ENCODE results near the gene SP5. TPM values are rescaled to one million over a fixed set of nuclear protein-coding genes. Genes with fewer than 3 reads are reported as not detected.

SP5 gene
- polyA plus RNA-seq, 1 of the 3 experiments (the other 2 are of a cell fraction): not detected

DNA sequence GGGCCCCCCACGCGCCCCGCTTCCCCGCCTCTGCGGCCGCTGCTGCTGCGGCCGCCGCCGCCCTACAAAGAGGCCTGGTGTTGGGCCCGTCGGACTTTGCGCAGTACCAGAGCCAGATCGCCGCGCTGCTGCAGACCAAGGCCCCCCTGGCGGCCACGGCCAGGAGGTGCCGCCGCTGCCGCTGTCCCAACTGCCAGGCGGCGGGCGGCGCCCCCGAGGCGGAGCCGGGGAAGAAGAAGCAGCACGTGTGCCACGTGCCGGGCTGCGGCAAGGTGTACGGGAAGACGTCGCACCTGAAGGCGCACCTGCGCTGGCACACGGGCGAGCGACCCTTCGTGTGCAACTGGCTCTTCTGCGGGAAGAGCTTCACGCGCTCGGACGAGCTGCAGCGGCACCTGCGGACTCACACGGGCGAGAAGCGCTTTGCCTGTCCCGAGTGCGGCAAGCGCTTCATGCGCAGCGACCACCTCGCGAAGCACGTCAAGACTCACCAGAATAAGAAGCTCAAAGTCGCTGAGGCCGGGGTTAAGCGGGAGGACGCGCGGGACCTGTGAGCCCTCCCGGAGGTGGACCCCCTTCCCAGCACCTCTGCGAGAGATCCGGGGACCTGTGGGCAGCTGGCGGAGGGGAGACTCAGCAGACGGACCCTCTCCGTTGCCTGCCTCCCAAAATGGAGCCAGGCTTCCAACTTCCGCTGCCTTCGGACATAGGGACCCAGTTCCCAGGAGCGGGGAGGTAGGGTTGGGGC is 1.9 kb downstream of the SP5 start:
- no peak overlapping the region for H3K4me2 ChIP-seq
- no peaks in the 10 kb centered on the region for H3K9me3 ChIP-seq
- no peaks in the 10 kb centered on the region for H3K36me3 ChIP-seq (replicated peaks in 1 of 2; ENCODE audit: control insufficient read depth in 1 of 2, insufficient read depth in 2 of 2, low read length in 1 of 2)
- DNase-seq: peak; percentile 90
- ChIA-PET CTCF (interaction anchor here (0.5 to 2.1 kb wide), 17 partner anchors 8 to 348 kb away, joined by 3 to 6 read pairs (median 3); partner anchors contain the start of gene GAD1), POLR2A (no interaction called here)
- no peak overlapping the region for H3K27ac ChIP-seq (ENCODE audit: low read depth in 2 of 2, low read length in 1 of 2)
- TF ChIP-seq, protein P1, sequence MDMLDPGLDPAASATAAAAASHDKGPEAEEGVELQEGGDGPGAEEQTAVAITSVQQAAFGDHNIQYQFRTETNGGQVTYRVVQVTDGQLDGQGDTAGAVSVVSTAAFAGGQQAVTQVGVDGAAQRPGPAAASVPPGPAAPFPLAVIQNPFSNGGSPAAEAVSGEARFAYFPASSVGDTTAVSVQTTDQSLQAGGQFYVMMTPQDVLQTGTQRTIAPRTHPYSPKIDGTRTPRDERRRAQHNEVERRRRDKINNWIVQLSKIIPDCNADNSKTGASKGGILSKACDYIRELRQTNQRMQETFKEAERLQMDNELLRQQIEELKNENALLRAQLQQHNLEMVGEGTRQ (IDR thresholded peaks at IDR 0.05; ENCODE audit: borderline replicate concordance, low read depth, low read length): no peak
- peak; percentile 30; the same call in 1 of the 2 replicates for TF ChIP-seq RAD21 (IDR thresholded peaks at IDR 0.05; ENCODE audit: low read length)
- peak; percentile 27; the same call in 1 of the 2 replicates for TF ChIP-seq SMC3 (IDR thresholded peaks at IDR 0.05; ENCODE audit: low read depth, low read length)
- peak; percentile 52 for TF ChIP-seq CTCF (IDR thresholded peaks at IDR 0.05)
- no peak for TF ChIP-seq FOXM1 (IDR thresholded peaks at IDR 0.05; ENCODE audit: low read depth)
- no peaks in the 10 kb centered on the region for H3K9me2 ChIP-seq
- H4K20me1 ChIP-seq (ENCODE audit: insufficient read depth): no peaks in the 10 kb centered on the region
- WGBS (ENCODE audit: low lambda C conversion rate): 19% methylated on average over 34 of the region's 74 CpGs
- H3K4me3 ChIP-seq (ENCODE audit: low read depth in 2 of 2, low read length in 1 of 2): no peak overlapping the region
- H3F3A ChIP-seq (replicated peaks; ENCODE audit: insufficient read depth): no peaks in the 10 kb centered on the region
- no peak overlapping the region for H2AFZ ChIP-seq (ENCODE audit: low read depth)
- H3K27me3 ChIP-seq (ENCODE audit: insufficient read depth): peaks cover 61% of the 10 kb centered on the region
- H3K4me1 ChIP-seq (ENCODE audit: control insufficient read depth in 1 of 2, insufficient read depth in 2 of 2, low read depth in 1 of 2, low read length in 1 of 2): peaks cover 0 to 9% of the 10 kb centered on the region in 2 experiments; a peak in 2 of 4 replicates
- H3K9ac ChIP-seq: no peak overlapping the region
- H3K79me2 ChIP-seq (ENCODE audit: insufficient read depth): no peaks in the 10 kb centered on the region

DNA sequence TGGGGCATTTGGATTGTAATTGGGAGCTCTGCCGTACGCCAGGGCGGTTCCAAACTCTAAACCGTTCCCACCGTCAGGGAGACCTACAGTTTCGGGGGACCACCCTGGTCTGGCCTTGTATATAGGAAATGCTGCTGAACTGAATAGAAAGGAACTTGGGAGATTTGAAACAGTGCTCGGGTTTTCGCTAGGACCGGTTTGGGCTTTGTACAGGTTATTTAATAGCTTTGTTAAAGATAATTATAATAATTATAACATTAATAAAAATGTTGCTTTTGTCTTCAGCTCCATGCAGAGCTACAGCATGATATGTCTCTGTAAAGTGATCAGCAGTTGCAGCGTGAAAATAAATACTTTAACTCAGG is 2.4 kb downstream of the SP5 start:
- H4K20me1 ChIP-seq (ENCODE audit: insufficient read depth): no peaks in the 10 kb centered on the region
- H3F3A ChIP-seq (replicated peaks; ENCODE audit: insufficient read depth): no peaks in the 10 kb centered on the region
- 26% methylated on average over 10 of the region's 10 CpGs for WGBS (ENCODE audit: low lambda C conversion rate)
- H3K9me3 ChIP-seq: no peaks in the 10 kb centered on the region
- H3K79me2 ChIP-seq (ENCODE audit: insufficient read depth): no peaks in the 10 kb centered on the region
- H3K36me3 ChIP-seq (replicated peaks in 1 of 2; ENCODE audit: control insufficient read depth in 1 of 2, insufficient read depth in 2 of 2, low read length in 1 of 2): no peaks in the 10 kb centered on the region
- TF ChIP-seq, protein P2, sequence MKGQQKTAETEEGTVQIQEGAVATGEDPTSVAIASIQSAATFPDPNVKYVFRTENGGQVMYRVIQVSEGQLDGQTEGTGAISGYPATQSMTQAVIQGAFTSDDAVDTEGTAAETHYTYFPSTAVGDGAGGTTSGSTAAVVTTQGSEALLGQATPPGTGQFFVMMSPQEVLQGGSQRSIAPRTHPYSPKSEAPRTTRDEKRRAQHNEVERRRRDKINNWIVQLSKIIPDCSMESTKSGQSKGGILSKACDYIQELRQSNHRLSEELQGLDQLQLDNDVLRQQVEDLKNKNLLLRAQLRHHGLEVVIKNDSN (IDR thresholded peaks at IDR 0.05; ENCODE audit: borderline replicate concordance, low read depth): no peak
- no peak for TF ChIP-seq JUND (IDR thresholded peaks at IDR 0.05)
- TF ChIP-seq GABPA (IDR thresholded peaks at IDR 0.05; ENCODE audit: low read depth): no peak
- TF ChIP-seq SIN3A (IDR thresholded peaks at IDR 0.05; ENCODE audit: borderline replicate concordance, low read depth, low read length): no peak
- no peaks in the 10 kb centered on the region for H3K9me2 ChIP-seq
- no peak for DNase-seq
- peaks cover 0 to 9% of the 10 kb centered on the region in 2 experiments; a peak in 2 of 4 replicates for H3K4me1 ChIP-seq (ENCODE audit: control insufficient read depth in 1 of 2, insufficient read depth in 2 of 2, low read depth in 1 of 2, low read length in 1 of 2)
- no peak overlapping the region for H3K27ac ChIP-seq (ENCODE audit: low read depth in 2 of 2, low read length in 1 of 2)
- ChIA-PET CTCF (interaction anchor here (0.8 to 2.1 kb wide), 13 partner anchors 9 to 348 kb away, joined by 3 to 6 read pairs (median 3); partner anchors contain the start of gene GAD1), POLR2A (no interaction called here)
- H3K4me3 ChIP-seq (ENCODE audit: low read depth in 2 of 2, low read length in 1 of 2): no peak overlapping the region
- no peak overlapping the region for H2AFZ ChIP-seq (ENCODE audit: low read depth)
- H3K4me2 ChIP-seq: no peak overlapping the region
- H3K9ac ChIP-seq: no peak overlapping the region
- H3K27me3 ChIP-seq (ENCODE audit: insufficient read depth): peaks cover 55% of the 10 kb centered on the region

All from SK-N-SH (cell line).